Suprapubic skin (tissue), 4 donors: ENCODE measurements around the gene TIMM13.

Experiments
- EP300 ChIP-seq: sonication (generic); formaldehyde crosslinking; IDR thresholded peaks from one replicate; pipeline ENCODE4 v1.6.1; 2017; ENCODE audit warnings: antibody characterized with exemption
- POLR2A ChIP-seq, 2 donors: fragments of 450-650 bp; IDR thresholded peaks; one replicate each; pipeline ENCODE4 v1.6.1; 2017; ENCODE audit warnings: antibody characterized with exemption in 2 of 2, mild to moderate bottlenecking in 2 of 2, moderate library complexity in 2 of 2
- POLR2AphosphoS5 ChIP-seq, 3 donors: sonication (generic); formaldehyde crosslinking; IDR thresholded peaks; one replicate each; pipeline ENCODE4 v1.6.1; 2017; ENCODE audit warnings: antibody characterized with exemption in 3 of 3
- TF ChIP-seq, protein P1 (sequence below), 2 donors: fragments of 200-600 bp in 1 of 2; fragments of 450-650 bp in 1 of 2; sonication (generic) in 1 of 2; IDR thresholded peaks; one replicate each; pipeline ENCODE4 v1.5.1; 2016 to 2019; ENCODE audit warnings: antibody characterized with exemption in 2 of 2, mild to moderate bottlenecking in 1 of 2, moderate library complexity in 1 of 2

DNA sequence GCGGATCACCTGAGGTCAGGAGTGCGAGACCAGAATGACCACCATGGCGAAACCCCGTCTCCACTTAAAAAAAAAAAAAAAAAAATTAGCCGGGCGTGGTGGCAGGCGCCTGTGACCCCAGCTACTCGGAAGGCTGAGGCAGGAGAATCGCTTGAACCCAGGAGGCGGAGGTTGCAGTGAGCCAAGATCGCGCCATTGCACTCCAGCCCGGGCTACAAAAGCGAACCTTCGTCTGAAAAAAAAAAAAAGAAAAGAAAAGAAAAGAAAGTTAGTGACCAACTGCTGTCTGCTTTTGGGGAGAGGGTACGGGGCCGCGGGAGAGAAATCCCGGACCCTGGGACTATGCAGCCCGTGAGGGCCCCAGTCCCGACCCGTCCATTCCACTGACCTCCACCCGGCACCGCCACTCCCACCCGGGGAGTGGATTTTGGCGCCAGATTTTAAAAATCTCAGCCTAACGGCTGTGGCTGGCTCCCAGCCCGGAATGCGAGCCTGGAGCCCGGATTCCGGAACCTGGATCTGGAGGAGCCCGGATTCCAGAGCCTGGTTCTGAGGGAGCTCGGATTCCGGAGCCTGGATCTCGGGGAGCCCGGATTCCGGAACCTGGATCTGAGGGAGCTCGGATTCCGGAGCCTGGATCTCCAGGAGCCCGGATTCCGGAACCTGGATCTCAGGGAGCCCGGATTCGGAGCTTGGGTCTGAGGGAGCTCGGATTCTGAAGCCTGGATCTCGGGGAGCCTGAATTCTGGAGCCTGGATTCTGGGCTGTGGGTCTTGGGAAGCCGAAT, 35.4 kb upstream of the TIMM13 start:
- TF ChIP-seq, protein P1, sequence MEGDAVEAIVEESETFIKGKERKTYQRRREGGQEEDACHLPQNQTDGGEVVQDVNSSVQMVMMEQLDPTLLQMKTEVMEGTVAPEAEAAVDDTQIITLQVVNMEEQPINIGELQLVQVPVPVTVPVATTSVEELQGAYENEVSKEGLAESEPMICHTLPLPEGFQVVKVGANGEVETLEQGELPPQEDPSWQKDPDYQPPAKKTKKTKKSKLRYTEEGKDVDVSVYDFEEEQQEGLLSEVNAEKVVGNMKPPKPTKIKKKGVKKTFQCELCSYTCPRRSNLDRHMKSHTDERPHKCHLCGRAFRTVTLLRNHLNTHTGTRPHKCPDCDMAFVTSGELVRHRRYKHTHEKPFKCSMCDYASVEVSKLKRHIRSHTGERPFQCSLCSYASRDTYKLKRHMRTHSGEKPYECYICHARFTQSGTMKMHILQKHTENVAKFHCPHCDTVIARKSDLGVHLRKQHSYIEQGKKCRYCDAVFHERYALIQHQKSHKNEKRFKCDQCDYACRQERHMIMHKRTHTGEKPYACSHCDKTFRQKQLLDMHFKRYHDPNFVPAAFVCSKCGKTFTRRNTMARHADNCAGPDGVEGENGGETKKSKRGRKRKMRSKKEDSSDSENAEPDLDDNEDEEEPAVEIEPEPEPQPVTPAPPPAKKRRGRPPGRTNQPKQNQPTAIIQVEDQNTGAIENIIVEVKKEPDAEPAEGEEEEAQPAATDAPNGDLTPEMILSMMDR (IDR thresholded peaks at IDR 0.05): no peak
- TF ChIP-seq EP300 (no peak), POLR2A (IDR thresholded peaks at IDR 0.05) (no peak), POLR2AphosphoS5 (IDR thresholded peaks at IDR 0.05) (peak in 1 of 3 donors; percentile 25)
